ENCODE data around the gene HTR6. TPM values are rescaled to one million over a fixed set of nuclear protein-coding genes. Genes with fewer than 3 reads are reported as not detected.

HTR6 gene
- total RNA-seq = not detected in 2 replicates

DNA sequence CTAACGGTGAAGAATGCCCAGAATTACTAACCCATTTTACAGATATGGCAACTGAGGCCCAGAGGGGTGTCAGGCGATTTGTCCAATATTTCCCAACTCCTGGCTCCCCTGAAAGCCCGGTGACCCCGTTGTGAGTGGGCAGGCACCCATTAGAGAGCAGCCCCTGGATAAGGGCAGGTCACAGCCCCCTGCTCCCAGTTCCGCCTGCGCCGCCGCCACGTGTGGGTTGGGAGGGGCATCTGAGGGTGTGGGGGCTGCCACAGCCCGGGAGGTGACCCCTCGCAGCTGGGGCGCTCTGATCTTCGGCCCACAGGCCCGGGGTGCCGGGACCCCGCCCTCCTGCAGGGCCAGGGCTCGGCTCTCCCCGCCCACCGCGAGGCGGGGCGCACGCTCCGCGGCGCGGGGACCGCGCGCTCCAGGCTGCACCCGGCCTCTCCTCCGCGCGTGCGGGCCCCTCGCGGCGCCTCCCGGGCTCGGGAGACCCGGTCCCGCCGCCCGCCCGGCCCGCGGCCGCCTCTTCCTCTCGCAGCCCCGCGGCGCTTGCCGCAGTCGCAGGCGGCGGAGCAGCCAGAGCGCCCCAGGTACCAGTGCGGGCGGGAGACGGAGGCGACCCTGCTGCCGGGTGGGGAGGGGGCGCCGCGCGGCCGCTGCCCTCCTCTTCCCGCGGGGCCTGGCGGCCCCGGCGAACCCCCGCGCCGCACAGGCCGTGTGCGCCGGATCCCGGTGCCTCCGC lies at the start of gene HTR6:
HTR6 (plus strand) TSS at position 423 of the 733 bp plus-strand sequence. CDS start 879 bp downstream, outside the sequence.

DNA sequence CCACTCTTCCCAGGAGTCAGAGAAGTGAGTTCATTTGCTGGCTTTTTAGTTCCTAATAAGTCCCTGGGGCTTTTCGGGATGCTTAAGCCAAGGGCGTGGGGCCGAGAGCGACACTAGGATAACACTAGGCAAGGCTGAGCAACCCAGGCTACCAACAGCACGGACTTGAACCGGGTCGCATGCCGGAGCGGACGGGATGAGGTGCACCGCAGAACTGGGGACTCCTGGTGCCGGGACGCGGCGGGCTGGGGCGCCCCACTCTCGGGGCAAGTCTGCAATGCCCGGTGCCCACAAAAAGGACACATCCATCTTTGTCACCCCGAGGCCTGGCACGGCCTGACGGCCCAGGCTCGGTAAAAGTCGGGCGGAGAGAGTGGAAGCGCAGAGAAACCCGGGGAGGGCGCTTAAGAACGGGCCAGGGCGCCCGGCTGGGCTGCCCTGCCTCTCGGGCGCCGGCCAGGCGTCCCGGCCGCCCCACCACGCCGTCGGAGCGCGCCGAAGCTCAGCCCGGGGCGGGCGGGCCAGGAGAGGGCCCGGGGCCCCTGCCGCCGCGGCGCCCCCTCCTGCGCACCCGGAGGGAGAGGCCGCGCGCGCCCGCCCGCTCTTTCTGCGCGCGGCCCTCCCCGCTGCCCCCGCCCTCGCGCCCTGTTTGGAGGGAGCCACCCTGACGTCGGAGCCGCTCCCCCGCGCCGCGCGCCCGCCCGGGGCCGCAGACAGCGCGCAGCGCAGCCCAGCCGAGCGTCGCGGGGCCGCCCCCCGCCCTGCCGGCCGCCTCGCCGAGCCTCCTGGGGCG lies 20.9 kb upstream of the HTR6 start, which contains the start of gene NBL1:
NBL1 (plus strand) TSS at position 710 of the 793 bp plus-strand sequence. CDS start 10,720 bp downstream, outside the sequence.

Other genes starting within 250 kb of the HTR6 start
- 112 and 125 TPM in 2 replicates for gene CAPZB, start 179.3 kb upstream of the HTR6 start, total RNA-seq
- 88.3 and 288 TPM in 2 replicates for gene NBL1, start 20.6 kb upstream of the HTR6 start, total RNA-seq
- gene TMCO4, start 135.0 kb downstream of the HTR6 start, total RNA-seq = 8.6 and 9.5 TPM in 2 replicates
- gene RNF186, start 150.4 kb downstream of the HTR6 start, total RNA-seq = not detected in 2 replicates
- gene OTUD3, start 217.5 kb downstream of the HTR6 start, total RNA-seq = 1.9 and 2.1 TPM in 2 replicates

All from mesangial cell (primary cell).